SK-N-SH (cell line): Measurements from ENCODE around the gene CYTH4. TPM values are rescaled to one million over a fixed set of nuclear protein-coding genes. Genes with fewer than 3 reads are reported as not detected.

Experiments
- CTCF ChIA-PET: fragments of 300-600, 350-600 bp; formaldehyde crosslinking; extraction: SDS; loops from one replicate; lab custom pipeline; 2021; lab: Yijun Ruan, JAX
- POLR2A ChIA-PET: fragments of 350-600 bp; sonication (Branson Sonifier 250); formaldehyde crosslinking; extraction: SDS; loops from one replicate; lab custom pipeline; 2020; ENCODE audit warnings: antibody characterized with exemption, inconsistent platforms; lab: Yijun Ruan, JAX
- DNase-seq: peaks from one replicate; pipeline ENCODE4 v3.0.0; 2012
- H2AFZ ChIP-seq: fragments of 200-600 bp; sonication (generic); 2 replicates; pipeline ENCODE4 v1.8.1; 2016; ENCODE audit warnings: antibody characterized with exemption, mild to moderate bottlenecking, low read depth
- H3F3A ChIP-seq: fragments of 200-600 bp; sonication (generic); replicated peaks from 2 replicates; pipeline ENCODE3; 2016; ENCODE audit warnings: antibody characterized with exemption, mild to moderate bottlenecking; ENCODE audit not compliant: insufficient read depth
- H3K27ac ChIP-seq, 2 experiments: fragments of 200-500 bp in 1 of 2; fragments of 200-600 bp in 1 of 2; sonication (Bioruptor generic) in 1 of 2; sonication (generic), shearing (Covaris generic) in 1 of 2; 2 replicates each; pipeline versions ENCODE4 v1.5.1 to v1.6.1; 2014 to 2016; ENCODE audit warnings: low read depth in 2 of 2, inconsistent platforms in 1 of 2, low read length in 1 of 2, mild to moderate bottlenecking in 1 of 2, mixed read lengths in 1 of 2
- H3K27me3 ChIP-seq: fragments of 200-600 bp; sonication (generic), shearing (Covaris generic); 2 replicates; pipeline ENCODE4 v1.6.1; 2016; ENCODE audit warnings: mixed run types; ENCODE audit not compliant: insufficient read depth
- H3K36me3 ChIP-seq, 2 experiments: fragments of 200-500 bp in 1 of 2; fragments of 200-600 bp in 1 of 2; sonication (Bioruptor generic) in 1 of 2; sonication (generic) in 1 of 2; replicated peaks in 1 of 2; 2 replicates each; pipeline versions ENCODE3 to v1.5.1; 2014 to 2016; ENCODE audit warnings: low read length in 1 of 2, mild to moderate bottlenecking in 1 of 2; ENCODE audit not compliant: insufficient read depth in 2 of 2, control insufficient read depth in 1 of 2
- H3K4me1 ChIP-seq, 2 experiments: fragments of 200-500 bp in 1 of 2; fragments of 200-600 bp in 1 of 2; sonication (Bioruptor generic) in 1 of 2; sonication (generic), shearing (Covaris generic) in 1 of 2; 2 replicates each; pipeline versions ENCODE4 v1.5.1 to v1.6.1; 2014 to 2016; ENCODE audit warnings: low read depth in 1 of 2, low read length in 1 of 2, mixed run types in 1 of 2; ENCODE audit not compliant: insufficient read depth in 2 of 2, control insufficient read depth in 1 of 2
- H3K4me2 ChIP-seq: fragments of 200-600 bp; sonication (generic), shearing (Covaris generic); 2 replicates; pipeline ENCODE4 v1.6.1; 2017; ENCODE audit warnings: mixed run types
- H3K4me3 ChIP-seq, 2 experiments: fragments of 200-500 bp in 1 of 2; fragments of 200-600 bp in 1 of 2; sonication (Bioruptor generic) in 1 of 2; sonication (generic), shearing (Covaris generic) in 1 of 2; 2 replicates each; pipeline versions ENCODE4 v1.5.1 to v1.8.1; 2014 to 2016; ENCODE audit warnings: low read depth in 2 of 2, inconsistent platforms in 1 of 2, low read length in 1 of 2, mild to moderate bottlenecking in 1 of 2, mixed read lengths in 1 of 2, moderate library complexity in 1 of 2
- H3K79me2 ChIP-seq: fragments of 200-600 bp; sonication (generic); 2 replicates; pipeline ENCODE4 v1.8.1; 2017; ENCODE audit warnings: mild to moderate bottlenecking; ENCODE audit not compliant: insufficient read depth
- H3K9ac ChIP-seq: fragments of 200-600 bp; sonication (generic); 2 replicates; pipeline ENCODE4 v1.6.1; 2017; ENCODE audit warnings: mixed run types
- H3K9me2 ChIP-seq: fragments of 200-600 bp; sonication (generic); 2 replicates; pipeline ENCODE4 v1.6.1; 2017; ENCODE audit warnings: mixed run types
- H3K9me3 ChIP-seq: fragments of 200-600 bp; sonication (generic); 2 replicates; pipeline ENCODE4 v1.6.1; 2017; ENCODE audit warnings: mixed run types, mild to moderate bottlenecking, moderate library complexity
- H4K20me1 ChIP-seq: fragments of 200-600 bp; sonication (generic); 2 replicates; pipeline ENCODE4 v1.6.1; 2017; ENCODE audit warnings: mild to moderate bottlenecking, mixed run types; ENCODE audit not compliant: insufficient read depth
- FOSL2 ChIP-seq: IDR thresholded peaks from 2 replicates; pipeline ENCODE4 v1.4.0; 2012; ENCODE audit warnings: low read depth, mild to moderate bottlenecking, moderate library complexity, borderline replicate concordance
- FOXM1 ChIP-seq: IDR thresholded peaks from 2 replicates; pipeline ENCODE4 v1.4.0; 2012; ENCODE audit warnings: low read depth, mild to moderate bottlenecking
- GABPA ChIP-seq: IDR thresholded peaks from 2 replicates; pipeline ENCODE4 v1.4.0; 2012; ENCODE audit warnings: low read depth, mild to moderate bottlenecking
- JUND ChIP-seq: IDR thresholded peaks from 2 replicates; pipeline ENCODE4 v1.4.0; 2012
- NFIC ChIP-seq: IDR thresholded peaks from 2 replicates; pipeline ENCODE4 v1.4.0; 2012; ENCODE audit warnings: borderline replicate concordance
- PBX3 ChIP-seq: IDR thresholded peaks from 2 replicates; pipeline ENCODE4; 2012
- RCOR1 ChIP-seq: fragments of 150-350 bp; IDR thresholded peaks from 2 replicates; pipeline ENCODE4 v1.6.1; 2017; ENCODE audit warnings: antibody characterized with exemption, low read length
- RXRA ChIP-seq: IDR thresholded peaks from 2 replicates; pipeline ENCODE4 v1.4.0; 2012; ENCODE audit warnings: low read depth, mild to moderate bottlenecking, borderline replicate concordance
- TCF12 ChIP-seq: IDR thresholded peaks from 2 replicates; pipeline ENCODE4 v1.4.0; 2012
- YY1 ChIP-seq: IDR thresholded peaks from 2 replicates; pipeline ENCODE4 v1.4.0; 2012; ENCODE audit warnings: low read depth, mild to moderate bottlenecking
- WGBS: methylation state at CpG from one replicate; pipeline ENCODE4 v1.1.6; 2017; ENCODE audit warnings: low lambda C conversion rate; 5-methylcytosine and 5-hydroxymethylcytosine counted together
- polyA plus RNA-seq, 3 experiments: library from polyadenylated mRNA; depleted of rRNA; stranded (reverse); fragments of >200 nt; gene quantifications; 2 replicates each; pipeline ENCODE4 v1.2.3, GENCODE V29; 2012
- TF ChIP-seq, protein P1 (sequence below): IDR thresholded peaks from 2 replicates; pipeline ENCODE4 v1.4.0; 2012; ENCODE audit warnings: low read depth, borderline replicate concordance
- TF ChIP-seq, protein P2 (sequence below): IDR thresholded peaks from 2 replicates; pipeline ENCODE4 v1.4.0; 2012; ENCODE audit warnings: low read depth, borderline replicate concordance
- TF ChIP-seq, protein P3 (sequence below): fragments of 150-350 bp; IDR thresholded peaks from 2 replicates; pipeline ENCODE4 v1.6.1; 2016; ENCODE audit warnings: mild to moderate bottlenecking, low read depth, low read length

Gene CYTH4
- polyA plus RNA-seq, 1 of the 3 experiments (the other 2 are of a cell fraction): 0.07 TPM

DNA sequence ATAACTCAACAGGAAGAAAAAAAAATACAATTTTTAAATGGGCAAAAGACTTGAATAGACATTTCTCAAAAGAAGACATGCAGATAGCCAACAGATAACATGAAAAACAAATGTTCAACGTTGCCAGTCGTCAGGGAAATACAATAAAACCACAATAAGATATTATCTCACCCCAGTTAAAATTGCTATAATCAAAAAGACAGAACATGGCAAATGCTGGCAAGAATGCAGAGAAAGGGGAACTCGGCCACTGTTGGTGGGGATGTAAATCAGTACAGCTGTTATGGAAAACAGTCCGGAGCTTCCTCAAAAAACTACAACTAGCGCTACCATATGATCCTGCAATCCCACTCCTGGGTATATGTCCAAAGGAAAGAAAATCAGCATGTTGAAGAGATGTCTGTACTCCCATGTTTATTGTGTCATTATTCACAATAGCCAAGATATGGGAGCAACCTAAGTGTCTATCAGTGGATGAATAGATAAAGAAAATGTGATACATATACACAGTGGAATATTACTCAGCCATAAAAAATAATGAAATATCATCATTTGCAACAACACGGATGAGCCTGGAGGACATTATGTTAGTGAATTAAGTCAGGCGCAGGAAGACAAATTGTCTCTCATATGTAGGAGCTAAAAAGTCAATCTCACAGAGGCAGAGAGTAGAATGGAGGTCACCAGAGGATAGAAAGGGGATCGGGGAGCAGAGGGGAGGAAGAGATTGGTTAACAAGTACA is 12.2 kb upstream of the CYTH4 start:
- TF ChIP-seq PBX3: peak; percentile 27; the same call in 1 of the 2 replicates
- TF ChIP-seq RXRA: no peak
- TF ChIP-seq YY1: no peak
- no peak for TF ChIP-seq GABPA
- TF ChIP-seq NFIC: peak; percentile 12; the same call in 1 of the 2 replicates
- TF ChIP-seq, protein P1, sequence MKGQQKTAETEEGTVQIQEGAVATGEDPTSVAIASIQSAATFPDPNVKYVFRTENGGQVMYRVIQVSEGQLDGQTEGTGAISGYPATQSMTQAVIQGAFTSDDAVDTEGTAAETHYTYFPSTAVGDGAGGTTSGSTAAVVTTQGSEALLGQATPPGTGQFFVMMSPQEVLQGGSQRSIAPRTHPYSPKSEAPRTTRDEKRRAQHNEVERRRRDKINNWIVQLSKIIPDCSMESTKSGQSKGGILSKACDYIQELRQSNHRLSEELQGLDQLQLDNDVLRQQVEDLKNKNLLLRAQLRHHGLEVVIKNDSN: no peak
- TF ChIP-seq, protein P2, sequence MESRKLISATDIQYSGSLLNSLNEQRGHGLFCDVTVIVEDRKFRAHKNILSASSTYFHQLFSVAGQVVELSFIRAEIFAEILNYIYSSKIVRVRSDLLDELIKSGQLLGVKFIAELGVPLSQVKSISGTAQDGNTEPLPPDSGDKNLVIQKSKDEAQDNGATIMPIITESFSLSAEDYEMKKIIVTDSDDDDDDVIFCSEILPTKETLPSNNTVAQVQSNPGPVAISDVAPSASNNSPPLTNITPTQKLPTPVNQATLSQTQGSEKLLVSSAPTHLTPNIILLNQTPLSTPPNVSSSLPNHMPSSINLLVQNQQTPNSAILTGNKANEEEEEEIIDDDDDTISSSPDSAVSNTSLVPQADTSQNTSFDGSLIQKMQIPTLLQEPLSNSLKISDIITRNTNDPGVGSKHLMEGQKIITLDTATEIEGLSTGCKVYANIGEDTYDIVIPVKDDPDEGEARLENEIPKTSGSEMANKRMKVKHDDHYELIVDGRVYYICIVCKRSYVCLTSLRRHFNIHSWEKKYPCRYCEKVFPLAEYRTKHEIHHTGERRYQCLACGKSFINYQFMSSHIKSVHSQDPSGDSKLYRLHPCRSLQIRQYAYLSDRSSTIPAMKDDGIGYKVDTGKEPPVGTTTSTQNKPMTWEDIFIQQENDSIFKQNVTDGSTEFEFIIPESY: no peak
- no peak for TF ChIP-seq FOSL2
- no peak for TF ChIP-seq JUND
- TF ChIP-seq TCF12: peak; percentile 63
- no peak for TF ChIP-seq FOXM1
- Histone ChIP-seq H3K4me1 (peaks cover 0 to 6% of the 10 kb centered on the region in 2 experiments; a peak in 1 of 4 replicates), H3K9me3 (no peaks in the 10 kb centered on the region), H3K9me2 (no peaks in the 10 kb centered on the region), H3F3A (peaks cover 27% of the 10 kb centered on the region), H3K4me3 (no peak overlapping the region), H3K36me3 (no peaks in the 10 kb centered on the region), H3K27me3 (no peaks in the 10 kb centered on the region), H3K9ac (no peak overlapping the region), H3K4me2 (no peak overlapping the region), H4K20me1 (no peaks in the 10 kb centered on the region), H2AFZ (no peak overlapping the region), H3K79me2 (no peaks in the 10 kb centered on the region), H3K27ac (peak overlapping the region in 1 of 2 experiments; percentile 32; a peak in 1 of 4 replicates)
- 32% methylated on average over 8 of the region's 8 CpGs for WGBS
- ChIA-PET CTCF (interaction anchor here (1.0 to 7.3 kb wide), 6 partner anchors 10 to 194 kb away, joined by 3 to 55 read pairs (median 3); no protein-coding TSS in a partner anchor), POLR2A (no interaction called here)
- no peak for DNase-seq

- no peaks in the 10 kb centered on the region for H3K36me3 ChIP-seq
- no peaks in the 10 kb centered on the region for H3K27me3 ChIP-seq
- TF ChIP-seq, protein P3, sequence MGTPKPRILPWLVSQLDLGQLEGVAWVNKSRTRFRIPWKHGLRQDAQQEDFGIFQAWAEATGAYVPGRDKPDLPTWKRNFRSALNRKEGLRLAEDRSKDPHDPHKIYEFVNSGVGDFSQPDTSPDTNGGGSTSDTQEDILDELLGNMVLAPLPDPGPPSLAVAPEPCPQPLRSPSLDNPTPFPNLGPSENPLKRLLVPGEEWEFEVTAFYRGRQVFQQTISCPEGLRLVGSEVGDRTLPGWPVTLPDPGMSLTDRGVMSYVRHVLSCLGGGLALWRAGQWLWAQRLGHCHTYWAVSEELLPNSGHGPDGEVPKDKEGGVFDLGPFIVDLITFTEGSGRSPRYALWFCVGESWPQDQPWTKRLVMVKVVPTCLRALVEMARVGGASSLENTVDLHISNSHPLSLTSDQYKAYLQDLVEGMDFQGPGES: no peak
- TF ChIP-seq TCF12 (0 out of 2 replicates have a peak, but pooled peaks have one; percentile 1), RCOR1 (no peak)
- TF ChIP-seq, all 33 proteins: peak for 1
- no peak overlapping the region for H3K27ac ChIP-seq
- 62% methylated on average over 8 of the region's 8 CpGs for WGBS
- H3K79me2 ChIP-seq: no peaks in the 10 kb centered on the region
- H3K9ac ChIP-seq: no peak overlapping the region
- no peak overlapping the region for H2AFZ ChIP-seq
- ChIA-PET CTCF (interaction anchor here (1.0 to 7.3 kb wide), 7 partner anchors 11 to 193 kb away, joined by 3 to 55 read pairs (median 3); no protein-coding TSS in a partner anchor), POLR2A (no interaction called here)
- peaks cover 27% of the 10 kb centered on the region for H3F3A ChIP-seq
- no peak overlapping the region for H3K4me2 ChIP-seq
- no peak for DNase-seq
- H3K4me1 ChIP-seq: peaks cover 0 to 6% of the 10 kb centered on the region in 2 experiments; a peak in 1 of 4 replicates
- H3K9me2 ChIP-seq: no peaks in the 10 kb centered on the region
- no peak overlapping the region for H3K4me3 ChIP-seq
- no peaks in the 10 kb centered on the region for H4K20me1 ChIP-seq
- H3K9me3 ChIP-seq: no peaks in the 10 kb centered on the region
Measured at GRCh38 chr22:37270928-37271650, 11.2 kb upstream of the CYTH4 start.
